ENCODE data around the gene ERF. TPM values are rescaled to one million over a fixed set of nuclear protein-coding genes. Genes with fewer than 3 reads are reported as not detected.

ERF gene
- total RNA-seq, 1 donor from 2014 or later = 11.6 TPM

GRCh38 chr19:42206871-42207755, 47.8 kb downstream of the ERF start:
- no peak for FAIRE-seq
- peaks cover 22% of the 10 kb centered on the region for H3K36me3 ChIP-seq (ENCODE audit: control insufficient read depth, insufficient read depth, low read length)
- peak; percentile 76 for DNase-seq (ENCODE audit: low read depth)
- no peak for TF ChIP-seq CTCF (IDR thresholded peaks at IDR 0.05; ENCODE audit: insufficient read depth, low read length, severe bottlenecking)
- no peak overlapping the region for H3K4me3 ChIP-seq (ENCODE audit: low read depth, low read length)
- H3K27me3 ChIP-seq (ENCODE audit: control insufficient read depth, insufficient read depth, low read length) = no peaks in the 10 kb centered on the region

- FAIRE-seq = no peak
- no peak for DNase-seq (ENCODE audit: low read depth)
- no peak overlapping the region for H3K4me3 ChIP-seq (ENCODE audit: low read depth, low read length)
- peaks cover 24% of the 10 kb centered on the region for H3K36me3 ChIP-seq (ENCODE audit: control insufficient read depth, insufficient read depth, low read length)
- H3K27me3 ChIP-seq (ENCODE audit: control insufficient read depth, insufficient read depth, low read length) = no peaks in the 10 kb centered on the region
- TF ChIP-seq CTCF (IDR thresholded peaks at IDR 0.05; ENCODE audit: insufficient read depth, low read length, severe bottlenecking) = no peak
These were observed 50.3 kb downstream of the ERF start for GRCh38 chr19:42204664-42205063.

- FAIRE-seq = no peak
- no peak for TF ChIP-seq CTCF (IDR thresholded peaks at IDR 0.05; ENCODE audit: insufficient read depth, low read length, severe bottlenecking)
- H3K27me3 ChIP-seq (ENCODE audit: control insufficient read depth, insufficient read depth, low read length) = no peaks in the 10 kb centered on the region
- H3K36me3 ChIP-seq (ENCODE audit: control insufficient read depth, insufficient read depth, low read length) = peaks cover 25% of the 10 kb centered on the region
- no peak overlapping the region for H3K4me3 ChIP-seq (ENCODE audit: low read depth, low read length)
- DNase-seq (ENCODE audit: low read depth) = no peak
These were observed 51.2 kb downstream of the ERF start for GRCh38 chr19:42203700-42204099.

GRCh38 chr19:42202290-42202880, 52.5 kb downstream of the ERF start:
- FAIRE-seq = no peak
- H3K27me3 ChIP-seq (ENCODE audit: control insufficient read depth, insufficient read depth, low read length) = no peaks in the 10 kb centered on the region
- peaks cover 27% of the 10 kb centered on the region for H3K36me3 ChIP-seq (ENCODE audit: control insufficient read depth, insufficient read depth, low read length)
- no peak for TF ChIP-seq CTCF (IDR thresholded peaks at IDR 0.05; ENCODE audit: insufficient read depth, low read length, severe bottlenecking)
- DNase-seq (ENCODE audit: low read depth) = no peak
- no peak overlapping the region for H3K4me3 ChIP-seq (ENCODE audit: low read depth, low read length)

GRCh38 chr19:42201489-42202289, 53.2 kb downstream of the ERF start:
- DNase-seq (ENCODE audit: low read depth) (no peak), FAIRE-seq (peak; percentile 52)
- no peak for TF ChIP-seq CTCF (IDR thresholded peaks at IDR 0.05; ENCODE audit: insufficient read depth, low read length, severe bottlenecking)
- Histone ChIP-seq H3K4me3 (ENCODE audit: low read depth, low read length) (no peak overlapping the region), H3K27me3 (ENCODE audit: control insufficient read depth, insufficient read depth, low read length) (no peaks in the 10 kb centered on the region), H3K36me3 (ENCODE audit: control insufficient read depth, insufficient read depth, low read length) (peaks cover 24% of the 10 kb centered on the region)

Measured in bronchial epithelial cell (primary cell).